Neural progenitor cell (in vitro differentiated cells): ENCODE measurements around the gene SSX2IP. TPM values are rescaled to one million over a fixed set of nuclear protein-coding genes. Genes with fewer than 3 reads are reported as not detected.
A peak's percentile ranks its signal among the peaks of the same experiment; 100 is the strongest.

Experiments
- DNase-seq: peaks from one replicate; pipeline ENCODE4 v3.0.0-alpha.2; 2016; ENCODE audit warnings: low spot score
- H2AFZ ChIP-seq: fragments of 200-600 bp; sonication (generic); replicated peaks from 2 replicates; pipeline ENCODE4 v1.6.1; 2016; ENCODE audit warnings: antibody characterized with exemption
- H3F3A ChIP-seq: fragments of 200-600 bp; sonication (generic); 2 replicates; pipeline ENCODE4 v1.6.1; 2016; ENCODE audit warnings: antibody characterized with exemption, low read depth
- H3K27ac ChIP-seq: fragments of 200-600 bp; sonication (generic); 2 replicates; pipeline ENCODE4 v1.5.1; 2016; ENCODE audit warnings: mild to moderate bottlenecking
- H3K27me3 ChIP-seq: fragments of 200-600 bp; sonication (generic); 2 replicates; pipeline ENCODE4 v1.6.1; 2016; ENCODE audit warnings: mild to moderate bottlenecking, moderate library complexity
- H3K36me3 ChIP-seq: fragments of 200-600 bp; sonication (generic); 2 replicates; pipeline ENCODE4 v1.5.1; 2016
- H3K4me1 ChIP-seq: fragments of 200-600 bp; sonication (generic); 2 replicates; pipeline ENCODE4 v1.6.1; 2016; ENCODE audit warnings: mixed run types
- H3K4me2 ChIP-seq: fragments of 200-600 bp; sonication (generic); 2 replicates; pipeline ENCODE4 v1.6.1; 2016
- H3K4me3 ChIP-seq: fragments of 200-600 bp; sonication (generic); 2 replicates; pipeline ENCODE4 v1.5.1; 2016
- H3K79me2 ChIP-seq: fragments of 200-600 bp; sonication (generic); 2 replicates; pipeline ENCODE4 v1.6.1; 2016; ENCODE audit warnings: low read depth
- H3K9ac ChIP-seq: fragments of 200-600 bp; sonication (generic); 2 replicates; pipeline ENCODE4 v1.6.1; 2016
- H3K9me3 ChIP-seq: fragments of 200-600 bp; sonication (generic); 2 replicates; pipeline ENCODE4 v1.5.1; 2016; ENCODE audit warnings: low read depth
- H4K20me1 ChIP-seq: fragments of 200-600 bp; sonication (generic); 2 replicates; pipeline ENCODE4 v1.6.1; 2016; ENCODE audit warnings: low read depth
- H3K27ac Mint-ChIP-seq: 3 replicates; pipeline ENCODE4 v1.8.0; 2021; ENCODE audit warnings: mixed read lengths
- H3K27me3 Mint-ChIP-seq: 2 replicates; pipeline ENCODE4 v1.8.0; 2022; ENCODE audit warnings: low read depth, mild to moderate bottlenecking, inconsistent platforms, moderate library complexity, mixed read lengths; ENCODE audit not compliant: insufficient read depth
- H3K36me3 Mint-ChIP-seq: 3 replicates; pipeline ENCODE4 v1.8.0; 2021; ENCODE audit warnings: mixed read lengths
- H3K4me1 Mint-ChIP-seq: 3 replicates; pipeline ENCODE4 v1.8.0; 2021; ENCODE audit warnings: mixed read lengths
- H3K4me3 Mint-ChIP-seq: 3 replicates; pipeline ENCODE4 v1.8.0; 2021; ENCODE audit warnings: mild to moderate bottlenecking, moderate library complexity, mixed read lengths
- H3K9me3 Mint-ChIP-seq: 3 replicates; pipeline ENCODE4 v1.8.0; 2020; ENCODE audit warnings: mixed read lengths
- CTCF ChIP-seq: fragments of 200-600 bp; sonication (generic); IDR thresholded peaks from 2 replicates; pipeline ENCODE4 v1.5.1; 2017; ENCODE audit warnings: antibody characterized with exemption, mild to moderate bottlenecking
- EZH2 ChIP-seq: fragments of 200-600 bp; sonication (generic); IDR thresholded peaks from 2 replicates; pipeline ENCODE4 v1.6.1; 2017; ENCODE audit warnings: antibody characterized with exemption, mild to moderate bottlenecking, moderate library complexity
- EZH2phosphoT487 ChIP-seq: fragments of 200-600 bp; sonication (generic); IDR thresholded peaks from 2 replicates; pipeline ENCODE4 v1.6.1; 2017; ENCODE audit warnings: antibody characterized with exemption
- total RNA-seq: library from RNA; depleted of rRNA; stranded (reverse); fragments of >200 nt; gene quantifications from 2 replicates; pipeline ENCODE4 v1.2.3, GENCODE V29; 2015; ENCODE audit warnings: low replicate concordance

The SSX2IP gene
- total RNA-seq, 1 donor from 2014 or later, result 54.1 TPM

- Mint-ChIP-seq H3K4me1 (no peaks in the 10 kb centered on the region), H3K9me3 (no peaks in the 10 kb centered on the region), H3K4me3 (no peak overlapping the region), H3K27ac (no peak overlapping the region), H3K27me3 (no peaks in the 10 kb centered on the region), H3K36me3 (peaks cover 6% of the 10 kb centered on the region)
- Histone ChIP-seq H3K27ac (no peak overlapping the region), H3F3A (no peaks in the 10 kb centered on the region), H3K4me2 (no peak overlapping the region), H3K9me3 (no peaks in the 10 kb centered on the region), H3K4me3 (no peak overlapping the region), H3K9ac (no peak overlapping the region), H3K27me3 (no peaks in the 10 kb centered on the region), H3K4me1 (peaks cover 11% of the 10 kb centered on the region), H3K79me2 (peaks cover 64% of the 10 kb centered on the region), H4K20me1 (peaks cover 27% of the 10 kb centered on the region), H3K36me3 (peaks cover 8% of the 10 kb centered on the region), H2AFZ (no peak overlapping the region)
- DNase-seq, result no peak
- TF ChIP-seq CTCF (no peak), EZH2phosphoT487 (no peak), EZH2 (no peak)
Observed at GRCh38 chr1:84672080-84672854, 18.0 kb downstream of the SSX2IP start.

- no peaks in the 10 kb centered on the region for H3K4me1 ChIP-seq
- no peak overlapping the region for H3K4me3 ChIP-seq
- H3K4me1 Mint-ChIP-seq, result no peaks in the 10 kb centered on the region
- H3K79me2 ChIP-seq, result peaks cover 40% of the 10 kb centered on the region
- no peak overlapping the region for H3K27ac ChIP-seq
- no peak overlapping the region for H3K9ac ChIP-seq
- H3K36me3 Mint-ChIP-seq, result peaks cover 6% of the 10 kb centered on the region
- H3K27ac Mint-ChIP-seq, result no peak overlapping the region
- no peaks in the 10 kb centered on the region for H3K9me3 ChIP-seq
- TF ChIP-seq CTCF (no peak), EZH2 (no peak), EZH2phosphoT487 (no peak)
- H3F3A ChIP-seq, result no peaks in the 10 kb centered on the region
- DNase-seq, result no peak
- no peak overlapping the region for H2AFZ ChIP-seq
- peaks cover 8% of the 10 kb centered on the region for H3K36me3 ChIP-seq
- no peaks in the 10 kb centered on the region for H3K27me3 ChIP-seq
- no peak overlapping the region for H3K4me3 Mint-ChIP-seq
- no peaks in the 10 kb centered on the region for H3K27me3 Mint-ChIP-seq
- H3K9me3 Mint-ChIP-seq, result no peaks in the 10 kb centered on the region
- H4K20me1 ChIP-seq, result peaks cover 16% of the 10 kb centered on the region
- no peak overlapping the region for H3K4me2 ChIP-seq
Observed at GRCh38 chr1:84669831-84670230, 20.4 kb downstream of the SSX2IP start.

GRCh38 chr1:84668185-84668584, 22.1 kb downstream of the SSX2IP start:
- Mint-ChIP-seq H3K36me3 (peaks cover 6% of the 10 kb centered on the region), H3K9me3 (no peaks in the 10 kb centered on the region), H3K4me1 (no peaks in the 10 kb centered on the region), H3K4me3 (no peak overlapping the region), H3K27me3 (no peaks in the 10 kb centered on the region), H3K27ac (no peak overlapping the region)
- Histone ChIP-seq H3K4me2 (no peak overlapping the region), H3F3A (no peaks in the 10 kb centered on the region), H3K4me1 (no peaks in the 10 kb centered on the region), H3K9me3 (no peaks in the 10 kb centered on the region), H3K4me3 (no peak overlapping the region), H3K27ac (no peak overlapping the region), H2AFZ (no peak overlapping the region), H3K79me2 (peaks cover 24% of the 10 kb centered on the region), H4K20me1 (peaks cover under 1% of the 10 kb centered on the region), H3K9ac (no peak overlapping the region), H3K36me3 (peaks cover 8% of the 10 kb centered on the region), H3K27me3 (no peaks in the 10 kb centered on the region)
- TF ChIP-seq EZH2phosphoT487 (no peak), EZH2 (no peak), CTCF (peak; percentile 40)
- DNase-seq, result peak; percentile 6
